Adipocyte (in vitro differentiated cells): Measurements from ENCODE around the gene SNRPN.
"Not testable (repeated sequence)": the region's sequence is repeated elsewhere in the genome, so short reads cannot be mapped to it uniquely, and the experiment has no call there.

Experiments used
- DNase-seq: peaks from one replicate; pipeline ENCODE4 v3.0.0-alpha.2; 2015; ENCODE audit warnings: low read depth
- H3K27me3 ChIP-seq: replicated peaks from 2 replicates; pipeline ENCODE4 v1.7.0; 2013; ENCODE audit warnings: mild to moderate bottlenecking, low read length, moderate library complexity; ENCODE audit not compliant: control insufficient read depth, insufficient read depth
- H3K36me3 ChIP-seq: 2 replicates; pipeline ENCODE4 v1.7.0; 2013; ENCODE audit warnings: low read length, mild to moderate bottlenecking, moderate library complexity; ENCODE audit not compliant: control insufficient read depth, insufficient read depth, severe bottlenecking
- H3K4me1 ChIP-seq: 2 replicates; pipeline ENCODE4 v1.7.0; 2013; ENCODE audit warnings: mild to moderate bottlenecking, low read length, moderate library complexity; ENCODE audit not compliant: control insufficient read depth, insufficient read depth
- H3K4me3 ChIP-seq: 2 replicates; pipeline ENCODE4 v1.7.0; 2013; ENCODE audit warnings: mild to moderate bottlenecking, low read length, moderate library complexity
- H3K9ac ChIP-seq: 2 replicates; pipeline ENCODE4 v1.7.0; 2013; ENCODE audit warnings: mild to moderate bottlenecking, low read length, moderate library complexity
- H3K9me3 ChIP-seq: 2 replicates; pipeline ENCODE4 v1.7.0; 2013; ENCODE audit warnings: mild to moderate bottlenecking, low read length, moderate library complexity; ENCODE audit not compliant: control insufficient read depth

The SNRPN gene

GRCh38 chr15:24954783-24955530 is at the start of gene SNRPN, which contains the start of gene SNURF:
Gene SNRPN, plus strand, starts transcription at chr15:24954987. Its CDS starts 19,467 bp downstream, at chr15:24974454.
Gene SNURF, plus strand, starts transcription at chr15:24954987. Its CDS starts 62 bp downstream, at chr15:24955049.
- H3K36me3 ChIP-seq: no peaks in the 10 kb centered on the region

GRCh38 chr15:24916305-24917009 is 38.3 kb upstream of the SNRPN start:
- no peaks in the 10 kb centered on the region for H3K36me3 ChIP-seq
- H3K4me1 ChIP-seq: no peaks in the 10 kb centered on the region
- no peak overlapping the region for H3K4me3 ChIP-seq
- H3K9ac ChIP-seq: no peak overlapping the region
- DNase-seq: no peak
- no peaks in the 10 kb centered on the region for H3K27me3 ChIP-seq
- peaks cover 7% of the 10 kb centered on the region for H3K9me3 ChIP-seq

More at GRCh38 chr15:24954783-24955530, at the start of gene SNRPN, which contains the start of gene SNURF:
- Histone ChIP-seq H3K4me3 (peak within 1 kb of the TSS; percentile 92), H3K9me3 (no peaks in the 10 kb centered on the region), H3K4me1 (no peaks in the 10 kb centered on the region), H3K9ac (peak within 1 kb of the TSS; percentile 91), H3K27me3 (no peaks in the 10 kb centered on the region)
- DNase-seq: peak; percentile 80

GRCh38 chr15:24917431-24917830 is 37.4 kb upstream of the SNRPN start:
- DNase-seq: no peak
- no peaks in the 10 kb centered on the region for H3K27me3 ChIP-seq
- no peaks in the 10 kb centered on the region for H3K4me1 ChIP-seq
- no peak overlapping the region for H3K4me3 ChIP-seq
- H3K9ac ChIP-seq: no peak overlapping the region
- no peaks in the 10 kb centered on the region for H3K36me3 ChIP-seq
- peaks cover 7% of the 10 kb centered on the region for H3K9me3 ChIP-seq

- Histone ChIP-seq H3K4me1 (no peaks in the 10 kb centered on the region), H3K9me3 (peaks cover 2% of the 10 kb centered on the region), H3K27me3 (no peaks in the 10 kb centered on the region)
These were observed 35.3 kb upstream of the SNRPN start for GRCh38 chr15:24919446-24919845.

DNA sequence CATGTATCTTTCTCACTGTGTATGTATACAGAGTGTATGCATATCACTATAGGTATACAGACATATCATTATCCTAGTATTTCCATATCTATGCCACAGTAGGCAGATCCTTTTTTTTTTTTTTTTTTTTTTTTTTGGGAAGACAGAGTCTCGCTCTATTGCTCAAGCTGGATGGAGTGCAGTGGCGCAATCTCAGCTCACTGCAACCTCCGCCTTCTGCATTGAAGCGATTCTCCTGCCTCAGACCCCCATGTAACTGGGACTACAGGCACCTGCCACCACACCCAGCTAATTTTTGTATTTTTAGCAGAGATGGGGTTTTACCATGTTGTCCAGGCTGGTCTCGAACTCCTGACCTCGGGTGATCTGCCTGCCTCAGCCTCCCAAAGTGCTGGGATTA is 32.0 kb upstream of the SNRPN start:
- not testable (repeated sequence) for H3K4me1 ChIP-seq, H3K9me3 ChIP-seq, H3K4me3 ChIP-seq, H3K27me3 ChIP-seq, H3K9ac ChIP-seq, H3K36me3 ChIP-seq, DNase-seq

More at GRCh38 chr15:24919446-24919845, 35.3 kb upstream of the SNRPN start:
- no peak for DNase-seq
- no peak overlapping the region for H3K9ac ChIP-seq
- no peak overlapping the region for H3K4me3 ChIP-seq
- no peaks in the 10 kb centered on the region for H3K36me3 ChIP-seq

- Histone ChIP-seq H3K9ac (no peak overlapping the region), H3K36me3 (no peaks in the 10 kb centered on the region), H3K27me3 (no peaks in the 10 kb centered on the region), H3K9me3 (no peaks in the 10 kb centered on the region), H3K4me1 (no peaks in the 10 kb centered on the region), H3K4me3 (no peak overlapping the region)
- DNase-seq: no peak
These were observed 30.6 kb upstream of the SNRPN start for GRCh38 chr15:24924153-24924552.

DNA sequence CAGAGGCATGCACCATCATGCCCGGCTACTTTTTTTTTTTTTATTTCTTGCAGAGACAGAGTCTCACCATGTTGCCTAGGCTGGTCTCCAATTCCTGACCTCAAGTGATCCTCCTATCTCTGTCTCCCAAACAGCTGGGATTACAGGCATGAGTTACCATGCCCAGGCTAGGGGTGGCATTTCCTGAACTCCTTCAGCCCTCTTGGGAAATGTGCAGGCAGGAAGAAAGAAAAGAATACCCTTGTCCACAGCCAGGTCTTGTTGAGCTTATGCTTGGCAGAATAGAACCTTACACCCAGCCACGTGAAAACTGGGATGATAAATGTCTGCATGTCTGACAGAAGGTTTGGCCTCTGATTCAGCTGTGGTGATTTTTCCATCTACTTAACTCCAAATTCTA is 30.2 kb upstream of the SNRPN start:
- no peak for DNase-seq

GRCh38 chr15:24931874-24932732 is 22.7 kb upstream of the SNRPN start:
- H3K9me3 ChIP-seq, H3K4me3 ChIP-seq, H3K9ac ChIP-seq, H3K4me1 ChIP-seq, H3K27me3 ChIP-seq, DNase-seq, H3K36me3 ChIP-seq: not testable (repeated sequence)

More for the DNA sequence above, 30.2 kb upstream of the SNRPN start:
- no peaks in the 10 kb centered on the region for H3K9me3 ChIP-seq
- H3K4me3 ChIP-seq: no peak overlapping the region
- H3K4me1 ChIP-seq: no peaks in the 10 kb centered on the region
- H3K36me3 ChIP-seq: no peaks in the 10 kb centered on the region
- H3K27me3 ChIP-seq: no peaks in the 10 kb centered on the region
- H3K9ac ChIP-seq: no peak overlapping the region

- Histone ChIP-seq H3K9me3 (no peaks in the 10 kb centered on the region), H3K4me1 (no peaks in the 10 kb centered on the region), H3K9ac (no peak overlapping the region), H3K36me3 (no peaks in the 10 kb centered on the region), H3K4me3 (no peak overlapping the region), H3K27me3 (no peaks in the 10 kb centered on the region)
- DNase-seq: no peak
These were observed 21.1 kb upstream of the SNRPN start for GRCh38 chr15:24933716-24934115.

DNA sequence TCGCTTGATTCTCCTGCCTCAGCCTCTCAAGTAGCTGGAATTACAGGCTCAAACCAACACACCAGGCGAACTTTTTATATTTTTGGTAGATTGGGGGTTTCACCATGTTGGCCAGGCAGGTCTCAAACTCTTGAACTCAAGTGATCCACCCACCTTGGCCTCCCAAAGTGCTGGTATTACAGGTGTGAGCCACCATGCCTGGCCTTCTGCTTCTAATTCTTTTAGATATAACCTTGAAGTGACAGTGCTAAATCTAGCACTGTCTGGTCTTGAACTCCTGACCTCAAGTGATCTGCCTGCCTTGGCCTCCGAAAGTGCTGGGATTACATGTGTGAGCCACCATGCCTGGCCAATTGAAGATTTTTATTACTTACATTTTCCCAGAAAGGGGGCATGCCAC is 16.6 kb upstream of the SNRPN start:
- H3K36me3 ChIP-seq, DNase-seq: not testable (repeated sequence)

DNA sequence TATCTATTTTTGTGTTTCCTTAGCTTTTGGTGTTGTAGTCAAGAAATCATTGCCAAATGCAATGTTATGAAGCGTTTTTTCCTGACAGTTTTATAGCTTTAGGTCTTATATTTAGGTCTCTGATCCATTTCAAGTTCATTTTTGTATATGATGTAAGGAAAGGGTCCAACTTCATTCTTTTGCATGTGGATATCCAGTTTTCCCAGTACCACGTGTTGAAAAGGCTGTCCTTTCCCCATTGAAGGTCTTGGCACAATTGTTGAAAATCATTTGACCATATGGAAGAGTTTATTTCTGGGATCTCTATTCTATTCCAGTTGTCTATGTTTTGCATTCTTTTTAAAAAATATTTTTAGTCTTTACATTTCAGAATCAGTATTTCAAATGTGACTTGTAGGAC is 14.6 kb upstream of the SNRPN start:
- H3K4me1 ChIP-seq: no peaks in the 10 kb centered on the region
- H3K9ac ChIP-seq: no peak overlapping the region
- no peak for DNase-seq
- no peaks in the 10 kb centered on the region for H3K9me3 ChIP-seq
- H3K36me3 ChIP-seq: no peaks in the 10 kb centered on the region
- no peak overlapping the region for H3K4me3 ChIP-seq
- no peaks in the 10 kb centered on the region for H3K27me3 ChIP-seq

More for the DNA sequence above, 16.6 kb upstream of the SNRPN start:
- not testable (repeated sequence) for H3K4me3 ChIP-seq, H3K4me1 ChIP-seq, H3K27me3 ChIP-seq, H3K9me3 ChIP-seq, H3K9ac ChIP-seq
